NOMO-1 treated with DMSO at 0.1 percent for 48 hours (cell line): ENCODE results near the gene MAP4K3.

Experiments
- DNase-seq: peaks from one replicate; lab custom pipeline; 2025; ENCODE audit not compliant: unreplicated experiment; lab: John Stamatoyannopoulos, UW

The MAP4K3 gene

DNA sequence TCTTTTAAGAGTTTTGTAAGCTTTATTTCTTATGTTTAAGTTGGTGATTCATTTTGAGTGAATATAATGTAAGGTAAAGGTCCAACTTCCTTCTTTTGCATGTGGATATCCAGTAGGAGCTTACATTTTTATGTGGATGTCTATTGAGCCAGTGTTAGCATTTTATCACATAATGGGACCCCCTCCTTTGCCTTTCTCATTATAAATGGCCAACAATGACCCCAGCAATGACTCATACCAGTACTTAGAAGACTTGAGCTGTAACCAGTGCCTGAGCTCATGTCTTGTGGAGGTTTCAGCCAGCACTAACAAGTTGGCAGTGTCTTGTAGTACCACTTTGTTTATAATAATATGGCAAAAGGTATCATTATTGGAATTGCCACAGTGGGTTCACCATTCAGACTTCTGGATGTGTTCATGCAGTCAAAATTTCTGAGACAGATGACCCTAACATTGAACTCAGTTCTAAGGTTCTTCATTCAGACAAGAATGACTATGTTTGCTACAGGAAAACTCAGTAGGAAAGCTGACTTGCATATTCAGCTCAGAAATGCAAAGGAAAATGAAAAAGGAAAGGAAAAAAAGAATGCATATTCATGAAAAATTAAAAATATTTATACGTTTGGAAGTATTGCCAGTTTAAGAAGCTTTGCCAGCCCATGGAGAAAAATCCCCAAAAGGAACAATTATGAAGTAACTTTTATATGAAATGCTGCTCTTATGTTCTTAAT lies 234.3 kb downstream of the MAP4K3 start:
- no peak for DNase-seq
